ENCODE measurements around the gene DACH1.

DACH1 gene

GRCh38 chr13:71602344-71602743 is 264.7 kb downstream of the DACH1 start:
- H4K20me1 ChIP-seq = no peaks in the 10 kb centered on the region
- no peak overlapping the region for H3K27ac ChIP-seq
- no peak overlapping the region for H3K9ac ChIP-seq
- no peaks in the 10 kb centered on the region for H3K36me3 ChIP-seq
- no peaks in the 10 kb centered on the region for H3K27me3 ChIP-seq
- TF ChIP-seq Cebpa-rat (IDR thresholded peaks at IDR 0.05) = no peak
- no peaks in the 10 kb centered on the region for H3K9me3 ChIP-seq
- H3K4me1 ChIP-seq = no peaks in the 10 kb centered on the region
- H3K4me3 ChIP-seq = no peak overlapping the region
- no peak overlapping the region for H3K4me2 ChIP-seq

- no peaks in the 10 kb centered on the region for H3K4me1 ChIP-seq
- H3K4me2 ChIP-seq = no peak overlapping the region
- no peaks in the 10 kb centered on the region for H3K27me3 ChIP-seq
- TF ChIP-seq Cebpa-rat (IDR thresholded peaks at IDR 0.05) = no peak
- H3K9ac ChIP-seq = no peak overlapping the region
- no peak overlapping the region for H3K4me3 ChIP-seq
- no peaks in the 10 kb centered on the region for H4K20me1 ChIP-seq
- H3K27ac ChIP-seq = no peak overlapping the region
- H3K36me3 ChIP-seq = no peaks in the 10 kb centered on the region
- H3K9me3 ChIP-seq = no peaks in the 10 kb centered on the region
Observed at GRCh38 chr13:71597150-71597549, 269.9 kb downstream of the DACH1 start.

DNA sequence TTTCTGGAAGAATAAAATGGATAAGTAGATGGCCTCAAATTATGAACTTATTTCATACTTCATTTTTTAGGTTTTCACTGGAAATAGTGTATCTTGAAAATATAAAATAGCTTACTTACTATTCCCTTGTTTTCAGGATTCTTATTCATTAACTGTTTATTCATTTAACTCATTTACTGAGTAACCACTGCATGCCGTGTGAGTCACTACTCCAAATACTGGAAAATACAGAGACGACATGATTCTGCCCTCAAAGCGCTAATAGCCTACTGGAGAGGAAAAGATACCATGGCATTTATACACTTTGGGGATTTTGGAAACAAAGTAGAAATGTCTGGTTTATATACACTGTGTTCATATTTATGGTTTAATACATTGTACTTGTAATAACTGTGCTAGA is 270.9 kb downstream of the DACH1 start:
- TF ChIP-seq Cebpa-rat (IDR thresholded peaks at IDR 0.05) = no peak
- Histone ChIP-seq H3K27ac (no peak overlapping the region), H3K27me3 (no peaks in the 10 kb centered on the region), H3K4me2 (no peak overlapping the region), H3K4me3 (no peak overlapping the region), H3K4me1 (no peaks in the 10 kb centered on the region), H3K9ac (no peak overlapping the region), H3K36me3 (no peaks in the 10 kb centered on the region), H4K20me1 (no peaks in the 10 kb centered on the region), H3K9me3 (no peaks in the 10 kb centered on the region)

DNA sequence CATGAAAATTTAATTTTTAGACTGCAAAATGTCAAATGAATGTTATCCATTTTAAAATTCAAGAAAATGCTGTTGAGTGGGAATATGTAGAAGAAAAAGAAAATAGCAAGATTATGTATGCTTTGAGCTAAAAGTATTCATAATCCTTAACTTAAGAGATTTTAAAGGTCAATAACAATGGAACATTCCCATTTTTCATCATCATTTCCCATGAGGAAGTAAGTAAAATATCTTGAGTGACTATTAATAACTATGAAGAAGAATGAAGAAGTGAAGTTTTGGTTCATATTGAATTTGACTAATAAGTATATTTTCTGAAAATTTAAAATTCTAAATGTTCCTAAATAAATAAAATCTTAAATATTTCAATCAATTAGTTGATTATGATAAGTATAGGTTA is 273.4 kb downstream of the DACH1 start:
- no peak for TF ChIP-seq Cebpa-rat (IDR thresholded peaks at IDR 0.05)
- Histone ChIP-seq H3K4me2 (no peak overlapping the region), H3K27me3 (no peaks in the 10 kb centered on the region), H3K4me3 (no peak overlapping the region), H3K9ac (no peak overlapping the region), H3K9me3 (no peaks in the 10 kb centered on the region), H4K20me1 (no peaks in the 10 kb centered on the region), H3K4me1 (no peaks in the 10 kb centered on the region), H3K36me3 (no peaks in the 10 kb centered on the region), H3K27ac (no peak overlapping the region)

DNA sequence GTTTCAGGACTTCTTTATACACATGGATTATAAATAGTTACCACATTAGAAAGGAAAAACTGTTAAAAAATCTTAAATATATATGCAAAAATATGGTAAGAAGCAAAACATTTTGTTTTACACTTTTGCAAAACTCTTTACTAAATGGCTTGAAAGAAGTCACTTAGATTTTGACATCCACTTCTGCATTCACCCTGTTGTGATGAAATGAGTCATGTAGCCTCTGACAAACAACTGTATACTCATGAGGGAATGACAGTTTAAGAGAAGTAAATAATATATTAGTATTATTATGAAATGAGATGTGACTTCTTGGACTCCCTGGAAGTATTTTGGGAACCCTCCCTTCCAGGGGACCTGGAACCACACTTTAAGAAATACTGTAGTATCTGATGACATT is 275.6 kb downstream of the DACH1 start:
- Histone ChIP-seq H3K36me3 (no peaks in the 10 kb centered on the region), H3K27me3 (no peaks in the 10 kb centered on the region), H4K20me1 (no peaks in the 10 kb centered on the region), H3K4me1 (no peaks in the 10 kb centered on the region), H3K27ac (no peak overlapping the region), H3K4me2 (no peak overlapping the region), H3K9ac (no peak overlapping the region), H3K9me3 (no peaks in the 10 kb centered on the region), H3K4me3 (no peak overlapping the region)
- TF ChIP-seq Cebpa-rat (IDR thresholded peaks at IDR 0.05) = no peak

DNA sequence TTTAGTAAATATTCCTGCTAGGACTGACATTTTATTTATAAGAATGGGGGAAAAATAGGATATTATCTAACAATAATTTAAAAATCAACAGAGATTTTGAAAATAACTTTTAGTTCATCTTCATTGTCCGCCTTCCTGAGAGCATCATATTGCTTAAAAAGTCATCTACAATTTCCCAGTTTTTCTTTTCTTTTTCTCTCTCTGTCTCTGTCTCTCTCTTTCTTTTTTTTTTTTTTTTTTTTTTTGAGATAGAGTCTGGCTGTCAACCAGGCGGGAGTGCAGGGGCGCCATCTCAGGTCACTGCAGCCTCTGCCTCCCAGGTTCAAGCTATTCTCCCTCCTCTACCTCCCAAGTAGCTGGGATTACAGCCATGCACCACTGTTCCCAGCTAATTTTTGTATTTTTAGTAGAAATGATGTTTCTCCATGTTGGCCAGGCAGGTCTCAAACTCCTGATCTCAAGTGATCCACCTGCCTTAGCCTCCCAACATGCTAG is 276.3 kb downstream of the DACH1 start:
- no peak overlapping the region for H3K9ac ChIP-seq
- no peaks in the 10 kb centered on the region for H3K27me3 ChIP-seq
- no peaks in the 10 kb centered on the region for H3K4me1 ChIP-seq
- H4K20me1 ChIP-seq = no peaks in the 10 kb centered on the region
- H3K4me2 ChIP-seq = no peak overlapping the region
- H3K27ac ChIP-seq = no peak overlapping the region
- no peaks in the 10 kb centered on the region for H3K36me3 ChIP-seq
- H3K4me3 ChIP-seq = no peak overlapping the region
- no peak for TF ChIP-seq Cebpa-rat (IDR thresholded peaks at IDR 0.05)
- H3K9me3 ChIP-seq = no peaks in the 10 kb centered on the region

DNA sequence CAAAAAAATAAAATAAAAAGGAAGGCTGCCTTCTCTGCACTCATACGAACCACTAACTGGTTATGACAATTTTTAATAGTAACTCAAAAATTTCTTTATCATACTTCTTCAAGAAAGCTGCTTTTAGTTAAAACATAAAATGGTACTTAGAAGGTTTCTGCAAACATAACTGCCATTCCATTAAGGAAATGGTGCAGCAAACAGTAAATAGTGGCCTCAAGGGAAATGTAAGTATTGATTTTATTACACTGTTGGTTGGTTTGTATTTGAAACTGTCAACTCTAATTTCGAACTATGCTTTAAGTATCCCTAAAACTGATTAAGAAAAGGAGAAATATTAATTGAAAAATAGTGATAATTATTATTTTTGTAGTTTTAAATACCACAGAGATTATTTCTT is 278.0 kb downstream of the DACH1 start:
- Histone ChIP-seq H3K36me3 (no peaks in the 10 kb centered on the region), H3K9me3 (no peaks in the 10 kb centered on the region), H3K4me1 (no peaks in the 10 kb centered on the region), H3K4me3 (no peak overlapping the region), H4K20me1 (no peaks in the 10 kb centered on the region), H3K4me2 (no peak overlapping the region), H3K27ac (no peak overlapping the region), H3K9ac (no peak overlapping the region), H3K27me3 (no peaks in the 10 kb centered on the region)
- no peak for TF ChIP-seq Cebpa-rat (IDR thresholded peaks at IDR 0.05)

- Histone ChIP-seq H3K36me3 (no peaks in the 10 kb centered on the region), H3K9me3 (no peaks in the 10 kb centered on the region), H3K4me3 (no peak overlapping the region), H3K4me2 (no peak overlapping the region), H3K27me3 (no peaks in the 10 kb centered on the region), H3K27ac (no peak overlapping the region), H4K20me1 (no peaks in the 10 kb centered on the region), H3K4me1 (no peaks in the 10 kb centered on the region), H3K9ac (no peak overlapping the region)
- TF ChIP-seq Cebpa-rat (IDR thresholded peaks at IDR 0.05) = no peak
Observed at GRCh38 chr13:71587817-71588216, 279.2 kb downstream of the DACH1 start.

DNA sequence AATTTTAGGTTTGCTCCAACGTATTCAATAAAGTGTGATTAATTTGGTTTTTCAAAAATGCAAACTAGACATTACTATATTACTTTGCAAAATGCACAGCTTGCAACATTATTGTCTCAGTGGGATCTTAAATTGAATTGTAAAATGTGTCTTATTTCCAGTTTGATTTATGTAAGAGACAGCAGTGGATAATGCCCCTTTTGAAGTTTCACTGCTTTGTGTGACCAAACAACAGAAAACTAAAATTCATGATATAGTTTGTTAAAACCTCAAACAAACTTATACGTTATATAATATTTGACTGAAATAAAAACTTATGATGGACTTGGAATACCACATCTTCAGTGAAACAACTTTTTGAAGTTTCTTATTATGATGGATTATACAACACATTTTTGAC is 279.8 kb downstream of the DACH1 start:
- no peak overlapping the region for H3K9ac ChIP-seq
- H3K9me3 ChIP-seq = no peaks in the 10 kb centered on the region
- no peaks in the 10 kb centered on the region for H3K36me3 ChIP-seq
- no peak for TF ChIP-seq Cebpa-rat (IDR thresholded peaks at IDR 0.05)
- no peaks in the 10 kb centered on the region for H3K27me3 ChIP-seq
- H3K4me1 ChIP-seq = no peaks in the 10 kb centered on the region
- H3K4me3 ChIP-seq = no peak overlapping the region
- no peaks in the 10 kb centered on the region for H4K20me1 ChIP-seq
- no peak overlapping the region for H3K4me2 ChIP-seq
- H3K27ac ChIP-seq = no peak overlapping the region

DNA sequence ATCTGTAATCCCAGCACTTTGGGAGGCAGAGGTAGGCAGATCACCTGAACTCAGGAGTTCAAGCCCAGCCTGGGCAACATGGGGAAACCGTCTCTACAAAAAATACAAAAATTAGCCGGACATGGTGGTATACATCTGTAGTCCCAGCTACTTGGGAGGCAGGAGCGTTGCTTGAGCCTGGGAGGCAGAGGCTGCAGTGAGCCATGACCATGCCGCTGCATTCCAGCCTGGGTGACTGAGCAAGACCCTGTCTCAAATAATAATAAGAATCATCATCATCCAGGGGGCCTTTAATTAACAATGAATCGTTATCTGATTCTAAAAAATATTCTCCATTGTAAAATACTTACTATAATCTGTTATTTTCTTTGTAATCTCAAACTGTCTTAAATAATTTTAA is 283.4 kb downstream of the DACH1 start:
- H3K9ac ChIP-seq = no peak overlapping the region
- no peaks in the 10 kb centered on the region for H3K36me3 ChIP-seq
- H3K4me3 ChIP-seq = no peak overlapping the region
- H3K27me3 ChIP-seq = no peaks in the 10 kb centered on the region
- H3K27ac ChIP-seq = no peak overlapping the region
- H4K20me1 ChIP-seq = no peaks in the 10 kb centered on the region
- no peaks in the 10 kb centered on the region for H3K4me1 ChIP-seq
- TF ChIP-seq Cebpa-rat (IDR thresholded peaks at IDR 0.05) = no peak
- H3K4me2 ChIP-seq = no peak overlapping the region
- H3K9me3 ChIP-seq = no peaks in the 10 kb centered on the region

GRCh38 chr13:71580614-71581013 is 286.4 kb downstream of the DACH1 start:
- Histone ChIP-seq H3K4me2 (no peak overlapping the region), H3K9ac (no peak overlapping the region), H3K9me3 (no peaks in the 10 kb centered on the region), H3K4me1 (no peaks in the 10 kb centered on the region), H3K27me3 (no peaks in the 10 kb centered on the region), H4K20me1 (no peaks in the 10 kb centered on the region), H3K4me3 (no peak overlapping the region), H3K27ac (no peak overlapping the region), H3K36me3 (no peaks in the 10 kb centered on the region)
- no peak for TF ChIP-seq Cebpa-rat (IDR thresholded peaks at IDR 0.05)
